ENCODE results near the gene GRAP2. TPM values are rescaled to one million over a fixed set of nuclear protein-coding genes. Genes with fewer than 3 reads are reported as not detected.
A peak's percentile ranks its signal among the peaks of the same experiment; 100 is the strongest.

The GRAP2 gene
- total and polyA plus RNA-seq, 10 of the 15 experiments (the other 5 are each of a cell fraction or from before 2014, with no cell fraction given): 3.3 to 79.1 (median 59.6) TPM

GRCh38 chr22:39900306-39901227 is at the start of gene GRAP2 (continued):
- peak; percentile 80 for TF ChIP-seq MLLT1 (IDR thresholded peaks at IDR 0.05)
- TF ChIP-seq CREB1 (IDR thresholded peaks at IDR 0.05; ENCODE audit: low read depth): 0 out of 2 replicates have a peak, but pooled peaks have one; percentile 39
- TF ChIP-seq GABPA (IDR thresholded peaks at IDR 0.05; ENCODE audit: low read depth): no peak
- TF ChIP-seq ATF7 (IDR thresholded peaks at IDR 0.05; ENCODE audit: low read depth): peak; percentile 32; the same call in 1 of the 2 replicates
- TF ChIP-seq E2F8 (IDR thresholded peaks at IDR 0.05; ENCODE audit: low read depth, partially characterized antibody): no peak
- TF ChIP-seq HDAC2 (IDR thresholded peaks at IDR 0.05): no peak
- TF ChIP-seq KAT2A (conservative IDR thresholded peaks at IDR 0.05; ENCODE audit: control insufficient read depth, low read depth, low read length): no peak
- TF ChIP-seq FOXM1 (IDR thresholded peaks at IDR 0.05; ENCODE audit: low read depth, low read length): peak; percentile 66; the same call in 1 of the 2 replicates
- TF ChIP-seq TBL1XR1 (IDR thresholded peaks at IDR 0.05; ENCODE audit: low read depth, low read length): peak; percentile 70; the same call in 1 of the 2 replicates
- TF ChIP-seq ZNF207 (IDR thresholded peaks at IDR 0.05; ENCODE audit: borderline replicate concordance): no peak
- 0 out of 2 replicates have a peak, but pooled peaks have one; percentile 31 for TF ChIP-seq TARDBP (IDR thresholded peaks at IDR 0.05; ENCODE audit: borderline replicate concordance)
- peak in 1 of 2 experiments; percentile 35; a peak in 2 of 4 replicates for TF ChIP-seq ETV6 (conservative IDR thresholded peaks at IDR 0.05 in 1 of 2, IDR thresholded peaks at IDR 0.05 in 1 of 2; ENCODE audit: borderline replicate concordance in 1 of 2, low read depth in 1 of 2)
- TF ChIP-seq NKRF (conservative IDR thresholded peaks at IDR 0.05): no peak
- no peak for TF ChIP-seq NFXL1 (IDR thresholded peaks at IDR 0.05; ENCODE audit: borderline replicate concordance)
- no peak; the same call in 1 of the 2 replicates for TF ChIP-seq HDGF (IDR thresholded peaks at IDR 0.05)
- TF ChIP-seq ZNF217 (IDR thresholded peaks at IDR 0.05): no peak
- TF ChIP-seq STAT1 (conservative IDR thresholded peaks at IDR 0.05): no peak
- TF ChIP-seq BRCA1 (IDR thresholded peaks at IDR 0.05; ENCODE audit: low read depth, low read length): no peak
- no peak for TF ChIP-seq PRDM15 (CRISPR knock-in tag; IDR thresholded peaks at IDR 0.05)
